GM19455 (cell line): Measurements from ENCODE around the gene LRCH4.

ENCODE experiments used
- ATAC-seq: cut with Tn5 transposase; IDR thresholded peaks from one replicate; pipeline ENCODE4 v1.9.1; 2021; ENCODE audit not compliant: unreplicated experiment

LRCH4 gene

DNA sequence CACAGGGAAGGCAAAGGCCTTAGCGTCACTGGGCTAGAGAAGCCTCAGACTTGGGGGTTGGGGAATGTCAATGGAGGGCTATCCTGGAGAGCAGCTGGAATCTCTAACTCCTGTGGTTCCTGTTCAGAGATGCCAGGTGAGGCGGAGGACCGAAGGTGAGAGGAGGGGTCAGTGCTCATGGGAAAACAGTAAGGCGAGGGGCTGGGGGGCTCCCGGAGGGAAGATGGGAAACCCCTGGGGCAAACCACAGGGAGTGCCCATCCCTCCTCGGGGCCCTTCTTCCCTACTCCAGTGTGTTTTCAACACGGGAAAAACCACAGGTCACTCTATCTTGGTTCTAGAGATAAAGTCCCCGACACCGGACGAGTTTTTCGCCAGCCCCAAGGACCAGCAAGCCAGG, 3.3 kb downstream of the LRCH4 start:
- ATAC-seq, result no peak

DNA sequence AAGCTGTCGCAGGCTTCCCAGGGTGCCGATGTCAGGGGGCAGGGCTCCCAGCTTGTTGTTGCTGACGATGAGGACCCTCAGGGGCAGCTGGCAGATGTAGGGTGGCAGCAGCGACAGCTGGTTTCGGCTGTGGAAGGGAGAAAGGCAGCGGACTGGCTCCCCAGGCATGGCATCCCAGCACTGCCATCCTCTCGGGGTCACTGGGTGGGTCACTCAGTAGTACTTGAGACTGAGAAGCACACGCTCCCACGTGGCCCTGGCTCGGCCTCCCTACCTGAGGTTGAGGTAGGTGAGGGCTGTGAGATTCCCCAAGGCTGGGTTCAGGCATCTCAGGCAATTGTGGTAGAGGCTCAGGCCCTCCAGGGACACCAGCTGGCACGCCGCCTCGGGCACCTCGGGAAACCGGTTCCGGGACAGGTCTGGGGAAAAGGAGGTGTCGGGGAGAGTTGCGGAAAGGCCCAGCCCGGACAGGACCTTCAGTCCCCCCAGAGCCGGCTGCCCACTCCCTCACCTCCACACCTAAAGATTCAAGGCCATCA, 3.8 kb downstream of the LRCH4 start:
- ATAC-seq, result no peak

- ATAC-seq, result no peak
Measured at GRCh38 chr7:100580466-100581283, 5.3 kb downstream of the LRCH4 start.

GRCh38 chr7:100578246-100579183, 7.4 kb downstream of the LRCH4 start:
- no peak for ATAC-seq

DNA sequence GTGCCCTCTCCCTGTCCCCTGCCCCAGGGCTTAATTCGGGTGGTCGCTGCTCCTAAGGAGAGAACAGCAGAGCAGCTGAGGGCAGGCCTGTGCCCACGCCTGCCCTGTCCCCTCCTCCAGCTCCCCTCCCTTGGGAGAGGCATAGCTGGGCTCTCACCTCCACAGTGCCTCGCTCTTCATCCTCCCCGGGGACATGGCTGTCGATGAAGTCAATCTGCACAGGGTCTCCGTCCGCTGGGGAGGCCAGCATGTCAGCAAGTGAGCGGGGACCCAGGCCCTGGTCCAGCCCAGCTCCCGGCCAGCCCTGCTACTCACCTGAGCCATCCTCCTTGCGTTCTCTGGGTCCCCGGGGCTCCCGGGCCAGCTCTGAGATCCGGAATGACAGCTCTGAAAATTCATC, 8.4 kb downstream of the LRCH4 start:
- no peak for ATAC-seq

- ATAC-seq, result no peak
Measured at GRCh38 chr7:100577103-100577502, 8.8 kb downstream of the LRCH4 start.

DNA sequence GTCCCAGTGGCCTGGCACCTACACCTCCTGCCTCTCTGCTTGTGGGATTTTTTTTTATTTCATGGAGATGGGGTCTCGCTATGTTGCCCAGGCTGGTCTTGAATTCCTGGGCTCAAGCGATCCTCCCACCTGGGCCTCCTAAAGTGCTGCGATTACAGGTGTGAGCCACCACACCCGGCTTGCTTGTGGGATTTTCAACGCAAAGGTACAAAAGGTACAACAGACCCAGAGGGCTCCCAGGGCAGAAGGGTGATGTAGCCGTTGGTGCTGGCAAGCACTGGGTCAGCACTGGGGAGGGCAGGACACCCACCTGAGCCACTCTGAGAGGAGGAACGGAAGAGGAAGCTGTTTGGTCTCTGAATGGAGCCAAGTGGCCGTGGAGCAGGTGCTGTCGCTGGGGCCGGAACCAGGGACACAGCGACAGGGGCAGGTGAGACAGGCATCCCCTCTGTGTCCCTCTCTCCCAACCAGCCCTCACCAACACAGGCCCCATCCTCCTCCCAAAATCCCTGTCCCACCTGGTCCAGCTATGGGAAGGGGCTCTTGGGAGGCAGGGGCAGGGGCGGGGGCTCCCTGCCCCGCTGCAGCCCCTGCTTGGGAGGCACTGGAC, 9.4 kb downstream of the LRCH4 start:
- no peak for ATAC-seq

DNA sequence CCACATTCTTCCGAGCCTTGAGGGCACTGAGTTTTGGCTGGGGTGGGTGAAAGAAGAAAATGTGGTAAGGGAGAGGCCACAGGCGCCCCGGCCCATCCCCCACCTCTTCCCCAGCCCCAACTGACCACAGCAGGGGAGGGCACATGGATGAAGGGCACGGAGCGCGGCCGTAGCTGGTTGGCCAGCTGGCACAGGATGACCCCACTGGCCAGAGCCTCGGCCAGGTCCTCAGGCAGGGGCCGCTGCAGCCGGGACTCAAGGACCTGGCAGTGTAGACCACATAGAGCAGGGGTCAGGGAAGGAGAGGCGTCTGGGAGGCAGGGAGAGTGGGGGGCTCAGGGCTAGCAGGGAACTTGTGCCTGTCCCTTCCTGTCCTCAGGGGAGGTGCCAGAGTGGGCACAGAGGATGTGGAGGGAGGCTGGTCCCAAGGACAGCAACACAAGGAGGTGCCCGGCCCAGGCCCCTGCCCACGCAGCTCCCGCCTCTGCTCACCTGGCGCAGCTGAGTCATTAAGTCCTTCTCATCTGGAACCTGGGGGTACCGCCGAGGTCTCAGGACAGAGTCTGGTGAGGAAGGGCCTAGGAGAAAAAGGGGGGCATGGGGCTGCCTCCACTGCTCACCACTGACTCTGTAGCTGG, 10.1 kb downstream of the LRCH4 start:
- no peak for ATAC-seq

- no peak for ATAC-seq
Measured at GRCh38 chr7:100575206-100575631, 10.7 kb downstream of the LRCH4 start.

GRCh38 chr7:100574362-100575205, 11.3 kb downstream of the LRCH4 start:
- ATAC-seq, result no peak

DNA sequence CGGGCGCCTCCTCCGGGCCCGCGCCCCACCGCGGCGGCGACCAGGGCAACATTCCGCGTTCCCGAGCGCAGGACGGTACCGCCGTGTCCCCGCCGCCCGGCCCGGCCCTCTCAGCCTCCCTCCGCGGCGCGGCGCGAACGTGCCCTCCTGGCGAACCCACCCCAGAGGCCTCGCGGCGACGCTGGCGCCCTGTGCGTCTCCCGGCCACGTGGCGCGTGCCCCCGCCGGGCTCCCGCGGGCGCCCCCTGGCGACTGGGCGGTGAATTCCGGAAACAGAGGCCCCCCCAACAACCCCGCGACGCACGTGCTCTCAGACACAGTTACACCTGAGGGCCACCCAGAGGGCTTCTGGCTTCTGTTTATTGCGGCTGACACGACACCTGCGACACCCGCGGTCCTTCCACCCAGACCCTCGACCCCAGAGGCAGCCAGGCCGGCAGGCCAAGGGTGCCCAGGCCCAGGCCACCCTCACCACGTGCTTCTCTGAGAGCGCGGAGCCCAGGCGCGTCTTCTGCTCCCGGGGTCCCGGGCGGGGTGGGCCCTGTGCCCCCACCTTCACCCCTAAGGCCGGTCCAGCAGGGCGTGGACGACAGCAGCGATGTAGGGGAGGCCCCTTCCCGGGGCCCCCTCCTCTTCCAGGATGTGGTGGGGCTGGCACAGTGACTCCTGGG, 12.1 kb downstream of the LRCH4 start, which contains the start of gene SAP25:
SAP25 (minus strand) TSS at position 210 of the 671 bp plus-strand sequence; CDS start at position 52, 158 bp downstream.
- no peak for ATAC-seq

- no peak for ATAC-seq
Measured at GRCh38 chr7:100572949-100573675, 12.8 kb downstream of the LRCH4 start.

- ATAC-seq, result no peak
Measured at GRCh38 chr7:100572281-100572948, 13.5 kb downstream of the LRCH4 start.

DNA sequence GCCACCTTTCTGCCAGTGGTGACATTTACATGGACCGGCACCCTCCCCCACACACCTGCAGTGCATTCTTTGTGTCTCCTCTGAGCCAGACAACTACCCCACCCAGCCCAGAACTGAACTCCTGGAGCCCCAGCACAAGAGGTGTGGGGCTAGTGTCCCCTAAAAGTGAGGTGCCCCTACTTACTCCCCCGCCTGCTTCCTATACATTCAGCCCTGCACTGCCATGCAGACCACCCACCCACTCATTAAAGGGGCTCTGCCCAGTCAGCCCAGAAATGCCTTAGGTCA, 14.2 kb downstream of the LRCH4 start:
- ATAC-seq, result no peak

- no peak for ATAC-seq
Measured at GRCh38 chr7:100570954-100571828, 14.7 kb downstream of the LRCH4 start.

GRCh38 chr7:100568896-100569844, 16.8 kb downstream of the LRCH4 start:
- ATAC-seq, result no peak
